Thyroid gland (tissue), 4 donors: Measurements from ENCODE around the gene DAB2IP. TPM values are rescaled to one million over a fixed set of nuclear protein-coding genes. Genes with fewer than 3 reads are reported as not detected.

Source experiments
- DNase-seq, 2 donors: peaks; one replicate each; pipeline ENCODE4 v3.0.0-alpha.2; 2019
- H3K27ac ChIP-seq, 3 donors: fragments of 200-600 bp; sonication (generic); 1 replicate in 2 of 3; 2 replicates in 1 of 3; pipeline ENCODE4 v1.5.1; 2016 to 2019; ENCODE audit warnings: mild to moderate bottlenecking in 1 of 3, moderate library complexity in 1 of 3
- H3K27me3 ChIP-seq: fragments of 200-600 bp; sonication (generic); one replicate; pipeline ENCODE4 v1.5.1; 2019
- H3K36me3 ChIP-seq, 2 donors: fragments of 200-600 bp; sonication (generic); one replicate each; pipeline ENCODE4 v1.5.1; 2016 to 2019
- H3K4me1 ChIP-seq, 2 donors: fragments of 200-600 bp; sonication (generic); one replicate each; pipeline ENCODE4 v1.5.1; 2017 to 2019
- H3K4me3 ChIP-seq, 3 donors: fragments of 200-600 bp; sonication (generic); replicated peaks in 1 of 3; 1 replicate in 2 of 3; 2 replicates in 1 of 3; pipeline ENCODE4 v1.5.1; 2016; ENCODE audit warnings: mild to moderate bottlenecking in 1 of 3
- H3K9me3 ChIP-seq: fragments of 200-600 bp; sonication (generic); one replicate; pipeline ENCODE4 v1.5.1; 2017
- CTCF ChIP-seq, 6 experiments: fragments of 200-600 bp in 3 of 6; fragments of 450-650 bp in 3 of 6; sonication (generic) in 3 of 6; IDR thresholded peaks; one replicate each; pipeline ENCODE4 v1.5.1; 2016 to 2019; ENCODE audit warnings: antibody characterized with exemption in 6 of 6, mild to moderate bottlenecking in 2 of 6, inconsistent platforms in 1 of 6, moderate library complexity in 1 of 6
- POLR2A ChIP-seq, 2 donors: fragments of 450-650 bp; IDR thresholded peaks; one replicate each; pipeline ENCODE4 v1.6.1; 2017; ENCODE audit warnings: antibody characterized with exemption in 2 of 2, mild to moderate bottlenecking in 2 of 2, moderate library complexity in 1 of 2
- WGBS, 2 donors: methylation state at CpG; one replicate each; pipeline ENCODE4 v1.1.5; 2017; 5-methylcytosine and 5-hydroxymethylcytosine counted together
- intact Hi-C: fragments of 100-400 bp; cut with DNase I; formaldehyde crosslinking; loops from one replicate; pipeline ENCODE4 v1.15.1; 2023
- total RNA-seq, 4 donors: library from RNA; depleted of rRNA; stranded (reverse); fragments of >200 nt; gene quantifications; one replicate each; pipeline ENCODE4 v1.2.3, GENCODE V29; 2016

The DAB2IP gene
- total RNA-seq, 4 donors from 2014 or later, result 26.0 to 48.5 (median 38.2) TPM

DNA sequence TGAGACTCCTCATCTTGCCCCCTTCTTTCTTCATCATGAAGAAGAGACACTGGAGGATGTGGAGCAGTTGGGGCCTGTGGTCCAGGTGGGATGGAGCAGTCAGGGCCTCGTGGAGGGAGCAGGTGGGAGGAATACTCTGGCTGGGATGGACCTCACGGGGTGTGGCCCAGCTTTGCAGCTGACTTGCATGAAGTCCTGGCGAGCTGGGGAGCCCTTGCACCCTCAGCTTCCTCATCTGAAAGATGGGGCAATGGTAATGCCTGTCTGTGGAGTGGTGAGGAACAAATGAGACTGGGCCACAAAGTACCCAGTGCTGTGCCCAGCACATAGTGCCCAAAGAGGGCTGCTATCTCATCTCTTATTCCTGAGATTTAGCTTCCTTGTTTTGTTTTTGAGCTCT is 91.5 kb downstream of the DAB2IP start:
- WGBS, 2 donors, result 68 to 74% methylated on average over 3 of the region's 3 CpGs
- H3K4me1 ChIP-seq, result peaks cover 52 to 88% of the 10 kb centered on the region in 2 donors

DNA sequence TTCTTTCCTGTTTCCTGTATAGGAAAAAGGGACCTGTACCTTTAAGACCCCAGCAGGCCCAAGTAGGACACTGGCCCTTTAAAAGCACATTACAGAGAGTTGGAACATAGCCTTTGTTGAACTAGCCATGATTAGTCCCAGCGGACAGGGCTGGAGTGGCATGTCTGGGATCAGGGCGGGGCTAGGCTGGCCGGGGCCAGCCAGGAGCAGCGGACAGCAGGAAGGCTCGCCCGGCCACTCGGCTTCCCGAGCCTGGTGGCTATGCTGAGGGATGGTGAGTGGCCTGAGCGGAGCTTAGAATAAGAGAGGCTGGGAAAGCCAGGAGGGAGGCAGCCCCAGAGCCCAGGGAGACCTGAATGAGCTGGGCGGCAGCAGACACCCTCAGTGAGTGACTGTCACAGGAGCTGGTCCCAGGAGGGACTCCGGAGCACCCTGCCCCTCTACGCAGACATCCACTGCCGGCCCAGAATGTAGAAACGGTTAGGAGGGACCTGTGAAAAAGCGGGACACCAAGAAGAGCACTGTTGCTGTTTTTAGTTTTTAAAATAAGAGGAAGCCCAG is 92.1 kb downstream of the DAB2IP start:
- peak; percentile 93 to 94 for DNase-seq
- intact Hi-C loops, result no loop called here
- H3K36me3 ChIP-seq, result no peaks in the 10 kb centered on the region
- no peaks in the 10 kb centered on the region for H3K9me3 ChIP-seq
- H3K27ac ChIP-seq, result peak overlapping the region; percentile 91 to 96 (median 93)
- WGBS, 2 donors, result 10 to 19% methylated on average over 11 to 15 of the region's 15 CpGs
- peaks cover 52 to 89% of the 10 kb centered on the region in 2 donors for H3K4me1 ChIP-seq
- H3K27me3 ChIP-seq, result no peaks in the 10 kb centered on the region
- peak in 1 of 2 donors; percentile 70 for TF ChIP-seq POLR2A (IDR thresholded peaks at IDR 0.05)
- peak in 4 of 6 experiments; percentile 19 to 57 (median 30) for TF ChIP-seq CTCF (IDR thresholded peaks at IDR 0.05)
- H3K4me3 ChIP-seq, result peak overlapping the region in 2 of 3 donors; percentile 35 to 41

More for the DNA sequence above, 91.5 kb downstream of the DAB2IP start:
- Histone ChIP-seq H3K9me3 (no peaks in the 10 kb centered on the region), H3K4me3 (no peak overlapping the region), H3K27ac (peak overlapping the region; percentile 86 to 93 (median 91)), H3K27me3 (no peaks in the 10 kb centered on the region), H3K36me3 (no peaks in the 10 kb centered on the region)
- TF ChIP-seq CTCF (IDR thresholded peaks at IDR 0.05) (no peak), POLR2A (IDR thresholded peaks at IDR 0.05) (no peak)
- intact Hi-C loops, result no loop called here
- no peak for DNase-seq

DNA sequence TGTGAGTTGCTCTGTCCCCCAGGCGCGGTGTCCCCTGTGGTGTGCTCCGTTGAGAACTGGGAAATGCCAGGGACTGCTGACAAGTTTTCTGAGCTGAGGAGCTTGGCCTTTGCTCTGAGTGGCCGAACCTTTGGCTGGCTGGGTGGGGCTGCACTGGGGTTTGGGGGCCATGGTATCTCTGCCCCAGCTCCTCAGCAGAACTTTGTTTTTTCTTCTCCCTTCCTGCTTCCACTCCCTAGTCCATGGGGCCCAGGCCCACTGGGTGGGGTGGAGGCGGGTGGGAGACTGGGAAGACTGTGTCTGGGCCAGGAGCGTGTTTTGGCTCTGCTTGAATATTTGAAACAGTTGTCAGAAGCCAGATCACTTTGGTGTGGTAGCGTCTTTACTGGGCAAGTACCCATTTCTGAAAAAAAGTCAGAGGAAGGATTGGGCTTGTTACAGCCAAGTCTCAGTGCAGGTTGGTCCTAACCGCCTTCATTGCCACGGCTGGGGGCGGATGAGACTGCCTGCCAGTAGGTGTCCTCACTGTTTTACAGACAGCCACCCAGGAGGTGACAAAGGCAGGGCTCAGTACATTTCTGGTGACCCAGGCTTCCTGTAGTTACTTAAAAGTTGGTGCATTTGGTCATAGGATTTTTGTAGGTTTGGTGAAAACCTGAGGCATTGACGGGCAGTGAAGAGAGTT is 92.7 kb downstream of the DAB2IP start:
- peak; percentile 82 to 89 for DNase-seq

DNA sequence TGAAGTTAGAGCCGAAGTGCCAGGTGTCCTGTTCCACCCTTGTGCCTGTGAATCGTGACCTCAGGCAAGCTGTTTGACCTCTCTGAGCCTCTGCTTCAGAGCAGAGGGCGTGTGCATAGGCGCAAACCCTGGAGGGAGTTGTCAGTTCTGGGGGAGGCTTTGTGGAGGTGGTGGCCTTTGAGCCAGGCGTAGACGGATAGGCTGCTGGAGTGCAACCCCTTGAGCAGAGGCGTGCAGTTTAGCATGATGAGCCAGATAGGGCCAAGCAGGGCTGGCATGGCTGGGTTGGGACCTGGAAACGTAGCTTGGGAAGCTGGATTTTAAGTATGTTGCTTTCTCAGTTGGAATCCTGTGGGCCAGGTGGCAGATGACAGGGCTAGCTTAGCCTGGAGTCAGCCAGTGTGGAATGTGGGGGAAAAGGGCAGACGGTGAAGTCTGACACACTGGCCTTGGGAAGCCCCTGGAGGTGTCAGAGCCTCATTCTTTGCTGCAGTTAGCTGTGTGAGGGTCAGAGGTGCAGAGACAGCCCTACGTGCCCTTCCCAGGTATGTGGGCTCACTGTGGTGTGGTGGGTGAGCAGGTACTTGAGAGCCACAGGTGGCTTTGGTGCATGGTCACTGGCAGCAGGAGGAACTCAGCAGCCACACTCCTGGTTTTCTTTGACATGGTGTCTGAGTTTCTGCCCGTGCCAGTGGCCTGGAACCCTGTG is 93.4 kb downstream of the DAB2IP start:
- H3K27me3 ChIP-seq, result no peaks in the 10 kb centered on the region
- no peak overlapping the region for H3K4me3 ChIP-seq
- peak; percentile 57 to 65 for DNase-seq
- TF ChIP-seq CTCF (IDR thresholded peaks at IDR 0.05), result no peak
- no peaks in the 10 kb centered on the region for H3K36me3 ChIP-seq
- intact Hi-C loops, result loop anchor here (5.0 kb wide), 1 partner anchor 252 kb away; no protein-coding TSS in a partner anchor
- H3K27ac ChIP-seq, result peak overlapping the region; percentile 91 to 96 (median 93)
- WGBS, 2 donors, result 45 to 59% methylated on average over 9 to 11 of the region's 11 CpGs
- H3K4me1 ChIP-seq, result peaks cover 55 to 87% of the 10 kb centered on the region in 2 donors
- H3K9me3 ChIP-seq, result no peaks in the 10 kb centered on the region

More for the DNA sequence above, 92.7 kb downstream of the DAB2IP start:
- TF ChIP-seq POLR2A (IDR thresholded peaks at IDR 0.05), result no peak
- TF ChIP-seq CTCF (IDR thresholded peaks at IDR 0.05), result peak in 5 of 6 experiments; percentile 54 to 72 (median 64)
- no peaks in the 10 kb centered on the region for H3K36me3 ChIP-seq
- H3K27ac ChIP-seq, result peak overlapping the region; percentile 91 to 96 (median 93)
- peaks cover 54 to 89% of the 10 kb centered on the region in 2 donors for H3K4me1 ChIP-seq
- H3K4me3 ChIP-seq, result peak overlapping the region in 2 of 3 donors; percentile 35 to 41
- H3K27me3 ChIP-seq, result no peaks in the 10 kb centered on the region
- WGBS, 2 donors, result 16 to 20% methylated on average over 9 to 11 of the region's 11 CpGs
- H3K9me3 ChIP-seq, result no peaks in the 10 kb centered on the region
- intact Hi-C loops, result no loop called here
